ENCODE results near the gene STARD3. TPM values are rescaled to one million over a fixed set of nuclear protein-coding genes. Genes with fewer than 3 reads are reported as not detected.

STARD3 gene
- total RNA-seq, 2 donors from 2014 or later, result 37.2 to 44.3 TPM

- intact Hi-C loops (cut with DNase I, micrococcal nuclease), result no loop called here
- ATAC-seq, result no peak
- DNase-seq, result no peak
Measured at GRCh38 chr17:39665642-39666224, 28.8 kb downstream of the STARD3 start.

GRCh38 chr17:39666231-39666600, 29.3 kb downstream of the STARD3 start:
- DNase-seq (no peak), ATAC-seq (no peak)
- intact Hi-C loops (cut with DNase I, micrococcal nuclease), result no loop called here

GRCh38 chr17:39666601-39667261, 29.8 kb downstream of the STARD3 start:
- ATAC-seq, result no peak
- intact Hi-C loops (cut with DNase I, micrococcal nuclease), result no loop called here
- no peak for DNase-seq

GRCh38 chr17:39667262-39667944, 30.5 kb downstream of the STARD3 start:
- ATAC-seq, result no peak
- peak in 1 of 2 donors; percentile 41 for DNase-seq
- intact Hi-C loops (cut with DNase I, micrococcal nuclease), result no loop called here

GRCh38 chr17:39667945-39668924, 31.3 kb downstream of the STARD3 start, which contains the start of gene PNMT:
TSS of gene PNMT (plus strand) at chr17:39668453. CDS start at chr17:39668476, 23 bp downstream.
- intact Hi-C loops (cut with DNase I, micrococcal nuclease), result no loop called here
- DNase-seq (peak in 1 of 2 donors; percentile 90), ATAC-seq (peak; percentile 37)

- ATAC-seq, result no peak
- intact Hi-C loops (cut with DNase I, micrococcal nuclease), result no loop called here
Measured at GRCh38 chr17:39669897-39670735, 33.2 kb downstream of the STARD3 start.

GRCh38 chr17:39670746-39671145, 33.8 kb downstream of the STARD3 start:
- no peak for ATAC-seq
- DNase-seq, result no peak
- intact Hi-C loops (cut with DNase I, micrococcal nuclease), result no loop called here

More at GRCh38 chr17:39669897-39670735, 33.2 kb downstream of the STARD3 start:
- no peak for DNase-seq

- DNase-seq (peak; percentile 70), ATAC-seq (peak; percentile 61)
- intact Hi-C loops (cut with DNase I, micrococcal nuclease), result no loop called here
Measured at GRCh38 chr17:39671651-39672521, 34.9 kb downstream of the STARD3 start.

- intact Hi-C loops (cut with DNase I, micrococcal nuclease), result no loop called here
- DNase-seq (no peak), ATAC-seq (no peak)
Measured at GRCh38 chr17:39672522-39673334, 35.8 kb downstream of the STARD3 start.

- intact Hi-C loops (cut with DNase I, micrococcal nuclease), result no loop called here
- ATAC-seq (no peak), DNase-seq (no peak)
Measured at GRCh38 chr17:39673335-39674081, 36.6 kb downstream of the STARD3 start.

GRCh38 chr17:39674179-39674578, 37.2 kb downstream of the STARD3 start:
- ATAC-seq (no peak), DNase-seq (no peak)
- intact Hi-C loops (cut with DNase I, micrococcal nuclease), result no loop called here

GRCh38 chr17:39674702-39675389, 37.9 kb downstream of the STARD3 start:
- intact Hi-C loops (cut with DNase I, micrococcal nuclease), result no loop called here
- DNase-seq (peak; percentile 68 to 81), ATAC-seq (peak; percentile 49)

- no peak for DNase-seq
- ATAC-seq, result no peak
- intact Hi-C loops (cut with DNase I, micrococcal nuclease), result no loop called here
Measured at GRCh38 chr17:39675390-39676082, 38.6 kb downstream of the STARD3 start.

- intact Hi-C loops (cut with DNase I, micrococcal nuclease), result no loop called here
Measured at GRCh38 chr17:39676198-39676819, 39.4 kb downstream of the STARD3 start.

More at GRCh38 chr17:39676198-39676819, 39.4 kb downstream of the STARD3 start:
- peak; percentile 83 to 86 for DNase-seq
- peak; percentile 51 for ATAC-seq

Measured in left colon (tissue), 2 donors.